Vagina (tissue), 2 donors: ENCODE data around the gene SLC29A3.

ENCODE experiments used
- POLR2A ChIP-seq, 2 donors: fragments of 450-650 bp; IDR thresholded peaks; one replicate each; pipeline ENCODE4 v1.6.1; 2017; ENCODE audit warnings: antibody characterized with exemption in 2 of 2, mild to moderate bottlenecking in 2 of 2, moderate library complexity in 2 of 2
- POLR2AphosphoS5 ChIP-seq, 2 donors: sonication (generic); formaldehyde crosslinking; IDR thresholded peaks; one replicate each; pipeline ENCODE4 v1.9.0; 2017; ENCODE audit warnings: antibody characterized with exemption in 2 of 2, mild to moderate bottlenecking in 2 of 2, low read depth in 1 of 2; ENCODE audit not compliant: insufficient read depth in 1 of 2
- TF ChIP-seq, protein P1 (sequence below), 3 experiments: fragments of 450-650 bp in 2 of 3; fragments of 200-600 bp in 1 of 3; sonication (generic) in 1 of 3; IDR thresholded peaks; one replicate each; pipeline ENCODE4 v1.5.1; 2017 to 2019; ENCODE audit warnings: antibody characterized with exemption in 3 of 3, mild to moderate bottlenecking in 2 of 3, moderate library complexity in 2 of 3

DNA sequence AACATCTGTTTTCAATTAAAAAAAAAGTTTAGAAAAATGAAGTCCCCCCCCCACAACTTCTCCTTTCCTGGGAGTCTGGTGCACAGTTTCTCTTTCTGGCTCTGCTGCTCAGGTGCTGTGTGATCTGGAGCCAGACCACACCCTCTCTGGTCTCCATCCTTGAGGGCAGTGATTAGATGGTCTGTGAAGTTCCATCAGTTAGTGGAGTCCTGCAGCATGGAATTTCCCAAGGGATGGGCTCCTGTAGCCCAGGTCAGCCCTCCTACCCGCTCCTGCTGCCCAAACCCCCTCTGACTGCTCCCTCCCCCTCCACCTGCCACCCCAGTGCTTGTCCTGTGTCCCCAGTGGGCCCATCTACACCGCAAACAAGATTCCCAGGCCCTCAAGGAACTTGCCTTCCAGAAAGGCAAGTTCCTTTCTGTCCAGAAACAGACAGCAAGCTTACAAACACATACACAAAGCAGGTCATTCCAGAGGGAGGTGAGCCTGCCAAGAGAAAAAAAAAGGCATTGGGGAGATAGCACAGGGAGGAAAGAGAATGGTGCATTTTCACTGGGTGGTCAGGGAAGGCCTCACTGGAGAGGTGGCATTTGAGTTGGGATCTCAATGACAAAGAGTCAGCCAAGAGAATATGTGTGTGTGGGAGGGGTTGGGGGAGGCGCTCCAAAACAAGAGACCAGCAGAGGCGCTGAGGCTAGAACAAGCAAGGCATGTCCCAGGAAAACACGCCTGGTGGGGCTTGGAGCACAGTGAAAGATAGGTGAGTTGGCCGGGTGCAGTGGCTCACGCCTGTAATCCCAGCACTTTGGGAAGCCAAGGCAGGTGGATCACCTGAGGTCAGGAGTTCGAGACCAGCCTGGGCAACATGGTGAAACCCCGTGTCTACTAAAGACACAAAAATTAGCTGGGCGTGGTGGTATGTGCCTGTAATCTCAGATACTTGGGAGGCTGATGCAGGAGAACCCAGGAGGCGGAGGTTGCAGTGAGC is 49.5 kb upstream of the SLC29A3 start:
- TF ChIP-seq, protein P1, sequence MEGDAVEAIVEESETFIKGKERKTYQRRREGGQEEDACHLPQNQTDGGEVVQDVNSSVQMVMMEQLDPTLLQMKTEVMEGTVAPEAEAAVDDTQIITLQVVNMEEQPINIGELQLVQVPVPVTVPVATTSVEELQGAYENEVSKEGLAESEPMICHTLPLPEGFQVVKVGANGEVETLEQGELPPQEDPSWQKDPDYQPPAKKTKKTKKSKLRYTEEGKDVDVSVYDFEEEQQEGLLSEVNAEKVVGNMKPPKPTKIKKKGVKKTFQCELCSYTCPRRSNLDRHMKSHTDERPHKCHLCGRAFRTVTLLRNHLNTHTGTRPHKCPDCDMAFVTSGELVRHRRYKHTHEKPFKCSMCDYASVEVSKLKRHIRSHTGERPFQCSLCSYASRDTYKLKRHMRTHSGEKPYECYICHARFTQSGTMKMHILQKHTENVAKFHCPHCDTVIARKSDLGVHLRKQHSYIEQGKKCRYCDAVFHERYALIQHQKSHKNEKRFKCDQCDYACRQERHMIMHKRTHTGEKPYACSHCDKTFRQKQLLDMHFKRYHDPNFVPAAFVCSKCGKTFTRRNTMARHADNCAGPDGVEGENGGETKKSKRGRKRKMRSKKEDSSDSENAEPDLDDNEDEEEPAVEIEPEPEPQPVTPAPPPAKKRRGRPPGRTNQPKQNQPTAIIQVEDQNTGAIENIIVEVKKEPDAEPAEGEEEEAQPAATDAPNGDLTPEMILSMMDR (IDR thresholded peaks at IDR 0.05): no peak
- TF ChIP-seq POLR2A (IDR thresholded peaks at IDR 0.05): no peak
- no peak for TF ChIP-seq POLR2AphosphoS5 (IDR thresholded peaks at IDR 0.05; ENCODE audit: insufficient read depth in 1 of 2, low read depth in 1 of 2)
